Mesothelial cell of epicardium (in vitro differentiated cells): ENCODE data around the gene PYGL. TPM values are rescaled to one million over a fixed set of nuclear protein-coding genes. Genes with fewer than 3 reads are reported as not detected.

Experiments
- DNase-seq, 2 experiments: peaks; one replicate each; pipeline ENCODE4 v3.0.0; 2021; ENCODE audit warnings: low spot score in 2 of 2; ENCODE audit not compliant: unreplicated experiment in 2 of 2
- H3K27ac Mint-ChIP-seq: 2 replicates; pipeline ENCODE4 v1.8.0; 2021; ENCODE audit warnings: mixed read lengths
- H3K27me3 Mint-ChIP-seq: 2 replicates; pipeline ENCODE4 v1.8.0; 2021; ENCODE audit warnings: low read depth, mixed read lengths
- H3K36me3 Mint-ChIP-seq: 2 replicates; pipeline ENCODE4 v1.8.0; 2021; ENCODE audit warnings: mixed read lengths
- H3K4me1 Mint-ChIP-seq: 2 replicates; pipeline ENCODE4 v1.8.0; 2021; ENCODE audit warnings: mixed read lengths
- H3K4me3 Mint-ChIP-seq: 2 replicates; pipeline ENCODE4 v1.8.0; 2021; ENCODE audit warnings: mild to moderate bottlenecking, moderate library complexity, mixed read lengths
- H3K9me3 Mint-ChIP-seq: 2 replicates; pipeline ENCODE4 v1.8.0; 2021; ENCODE audit warnings: mixed read lengths
- CTCF ChIP-seq: fragments of 200-600 bp; sonication (generic); IDR thresholded peaks from one replicate; pipeline ENCODE4 v1.5.0; 2021; ENCODE audit warnings: antibody characterized with exemption; ENCODE audit not compliant: unreplicated experiment
- total RNA-seq: library from RNA; stranded (reverse); gene quantifications from 3 replicates; pipeline ENCODE4 v1.2.1, GENCODE V29; 2021

PYGL gene
- total RNA-seq, 1 donor from 2014 or later, result 21.6 TPM

GRCh38 chr14:50892255-50892654 lies 52.0 kb downstream of the PYGL start:
- no peak overlapping the region for H3K27ac Mint-ChIP-seq
- TF ChIP-seq CTCF, result no peak
- peaks cover 3% of the 10 kb centered on the region for H3K4me1 Mint-ChIP-seq

GRCh38 chr14:50887476-50887875 lies 56.8 kb downstream of the PYGL start:
- Mint-ChIP-seq H3K27me3 (peaks cover 12% of the 10 kb centered on the region), H3K27ac (no peak overlapping the region), H3K4me3 (no peak overlapping the region), H3K36me3 (no peaks in the 10 kb centered on the region), H3K4me1 (peaks cover 3% of the 10 kb centered on the region), H3K9me3 (no peaks in the 10 kb centered on the region)
- no peak for TF ChIP-seq CTCF
- DNase-seq, result no peak

More at GRCh38 chr14:50892255-50892654, 52.0 kb downstream of the PYGL start:
- Mint-ChIP-seq H3K4me3 (no peak overlapping the region), H3K27me3 (no peaks in the 10 kb centered on the region), H3K9me3 (no peaks in the 10 kb centered on the region), H3K36me3 (no peaks in the 10 kb centered on the region)
- DNase-seq, result no peak

GRCh38 chr14:50883827-50884197 lies 60.5 kb downstream of the PYGL start:
- no peak for DNase-seq
- TF ChIP-seq CTCF, result no peak
- H3K9me3 Mint-ChIP-seq, result no peaks in the 10 kb centered on the region

DNA sequence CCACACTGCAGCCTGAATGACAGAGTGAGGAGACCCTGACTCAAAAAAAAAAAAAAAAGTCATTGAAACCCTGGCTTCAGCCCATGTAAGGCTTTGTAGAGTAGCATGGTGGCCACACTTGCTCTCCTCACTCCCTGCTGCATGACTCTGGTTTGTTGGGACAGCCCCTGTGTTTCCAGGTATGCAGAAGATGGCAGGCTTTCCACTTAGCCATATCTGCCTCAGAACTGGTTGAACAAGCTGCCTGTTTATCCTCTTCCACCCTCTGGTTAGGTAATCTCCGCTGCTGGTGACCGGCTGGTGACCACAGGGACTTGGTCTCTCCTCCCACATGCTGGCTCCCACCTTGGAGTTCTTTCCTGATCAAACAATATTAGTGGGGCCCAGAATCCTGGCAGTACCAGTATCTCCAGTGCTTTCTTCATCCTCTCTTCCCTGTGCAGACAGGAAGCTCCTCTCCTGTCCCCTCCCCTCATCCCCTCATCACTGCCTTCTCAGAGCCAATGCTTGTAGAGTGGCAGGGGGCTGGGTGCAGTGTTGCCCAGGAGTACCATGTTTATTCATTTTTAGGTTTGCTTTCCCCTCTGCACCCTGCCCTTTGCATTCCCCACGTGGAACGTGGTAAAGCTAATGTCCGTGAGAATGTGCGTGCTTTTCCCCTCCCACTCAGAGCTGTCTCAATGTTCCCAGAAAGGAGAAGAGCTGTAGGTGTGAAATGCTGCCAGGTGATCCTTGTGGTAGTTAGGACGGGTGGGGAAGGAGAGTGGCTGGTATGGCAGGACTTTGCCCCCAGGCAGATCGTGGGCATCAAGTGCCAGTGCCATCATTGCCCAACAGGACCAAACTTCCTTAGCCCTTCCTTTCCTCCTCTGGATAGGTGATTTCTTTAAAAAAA lies 61.1 kb downstream of the PYGL start:
- H3K4me1 Mint-ChIP-seq, result no peaks in the 10 kb centered on the region
- peaks cover 18% of the 10 kb centered on the region for H3K27me3 Mint-ChIP-seq
- no peak overlapping the region for H3K4me3 Mint-ChIP-seq
- DNase-seq, result no peak
- H3K27ac Mint-ChIP-seq, result no peak overlapping the region
- TF ChIP-seq CTCF, result no peak
- H3K36me3 Mint-ChIP-seq, result no peaks in the 10 kb centered on the region
- no peaks in the 10 kb centered on the region for H3K9me3 Mint-ChIP-seq

More at GRCh38 chr14:50883827-50884197, 60.5 kb downstream of the PYGL start:
- Mint-ChIP-seq H3K36me3 (no peaks in the 10 kb centered on the region), H3K4me3 (no peak overlapping the region), H3K27me3 (peaks cover 18% of the 10 kb centered on the region), H3K27ac (no peak overlapping the region), H3K4me1 (no peaks in the 10 kb centered on the region)

DNA sequence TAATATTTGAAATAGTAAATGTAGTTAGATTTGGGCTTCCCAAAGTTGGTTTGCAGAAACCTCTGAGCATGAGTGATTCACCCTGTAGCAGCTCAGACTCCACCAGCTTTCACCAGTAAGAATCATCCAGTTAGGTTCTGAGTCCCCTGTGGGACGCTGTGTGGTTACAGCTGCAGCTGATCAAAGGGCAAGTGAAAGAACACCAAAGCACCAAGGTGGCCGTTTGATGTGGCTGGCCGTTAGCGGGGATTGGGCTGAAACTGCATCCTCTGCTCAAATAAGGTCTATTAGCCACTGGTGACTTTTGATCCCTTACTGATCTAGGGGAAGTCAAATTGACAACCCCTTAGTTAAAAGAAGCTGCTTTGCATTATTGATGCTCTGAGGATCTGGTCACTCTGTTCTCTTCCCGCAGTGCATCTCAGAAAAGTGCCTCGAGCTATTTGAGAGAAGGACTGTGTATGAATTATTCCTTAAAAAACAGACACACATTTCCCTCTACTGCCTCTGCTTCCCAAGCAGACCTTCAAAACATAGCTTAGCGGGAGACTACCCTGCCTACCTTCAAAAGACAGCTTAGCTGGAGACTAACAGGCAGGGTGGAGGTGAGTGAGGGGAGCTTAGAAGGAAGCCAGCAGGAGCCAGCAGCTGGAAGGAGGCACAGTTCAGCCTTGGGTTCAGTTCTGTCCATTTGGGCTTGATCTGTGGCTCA lies 68.8 kb downstream of the PYGL start:
- peaks cover 6% of the 10 kb centered on the region for H3K4me1 Mint-ChIP-seq
- no peak for TF ChIP-seq CTCF
- DNase-seq, result no peak
- peaks cover 59% of the 10 kb centered on the region for H3K27me3 Mint-ChIP-seq
- no peak overlapping the region for H3K4me3 Mint-ChIP-seq
- peaks cover 4% of the 10 kb centered on the region for H3K36me3 Mint-ChIP-seq
- no peak overlapping the region for H3K27ac Mint-ChIP-seq
- H3K9me3 Mint-ChIP-seq, result no peaks in the 10 kb centered on the region
